ENCODE measurements around the gene CTSK. TPM values are rescaled to one million over a fixed set of nuclear protein-coding genes. Genes with fewer than 3 reads are reported as not detected.
A peak's percentile ranks its signal among the peaks of the same experiment; 100 is the strongest.
"Not testable (repeated sequence)": the region's sequence is repeated elsewhere in the genome, so short reads cannot be mapped to it uniquely, and the experiment has no call there.

The CTSK gene
- polyA plus RNA-seq, 4 donors, result 19.0 to 30.6 (median 25.3) TPM

- DNase-seq (ENCODE audit: low read depth in 4 of 4, low spot score in 3 of 4), result no peak
Observed at GRCh38 chr1:150807249-150808023, 624 bp downstream of the CTSK start.

GRCh38 chr1:150805899-150806298 is 2.2 kb downstream of the CTSK start:
- DNase-seq (ENCODE audit: low read depth in 4 of 4, low spot score in 3 of 4), result no peak

DNA sequence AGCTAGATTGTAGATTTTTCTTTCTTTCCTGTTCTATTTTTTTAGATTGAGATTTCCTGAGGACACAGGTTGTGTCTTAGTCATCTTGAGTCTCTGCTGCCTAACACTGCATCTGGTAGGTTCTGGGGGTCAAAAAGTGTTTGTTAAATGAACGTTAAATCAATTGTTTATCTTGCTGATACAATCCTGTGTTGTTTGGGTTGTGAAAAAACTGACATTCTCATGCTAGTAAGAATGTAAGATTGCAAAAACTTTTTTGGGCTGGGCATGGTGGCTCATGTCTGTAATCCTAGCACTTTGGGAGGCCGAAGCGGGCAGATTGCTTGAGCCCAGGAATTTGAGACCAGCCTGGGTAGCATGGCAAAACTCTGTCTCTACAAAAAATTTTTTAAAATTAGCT is 3.4 kb downstream of the CTSK start:
- DNase-seq (ENCODE audit: low read depth in 4 of 4, low spot score in 3 of 4), result no peak

GRCh38 chr1:150799089-150799488 is 9.0 kb downstream of the CTSK start:
- DNase-seq (ENCODE audit: low read depth in 4 of 4, low spot score in 3 of 4), result no peak

DNA sequence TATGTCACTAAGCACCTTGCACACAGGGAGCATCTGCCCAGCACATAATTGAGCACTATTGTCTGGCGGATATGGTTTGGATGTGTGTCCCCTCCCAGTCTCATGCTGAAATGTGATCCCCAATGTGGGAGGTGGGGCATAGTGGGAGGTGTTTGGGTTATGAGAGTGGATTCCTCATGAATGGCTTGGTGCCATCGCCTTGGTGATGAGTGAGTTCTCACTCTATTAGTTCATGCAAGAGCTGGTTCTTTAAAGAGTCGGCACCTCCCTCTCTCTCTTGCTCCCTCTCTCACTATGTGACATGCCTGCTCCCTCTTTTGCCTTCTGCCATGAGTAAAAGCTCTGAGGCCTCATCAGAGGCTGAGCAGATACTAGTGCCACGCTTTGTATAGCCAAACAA is 9.5 kb downstream of the CTSK start:
- no peak for DNase-seq (ENCODE audit: low read depth in 4 of 4, low spot score in 3 of 4)

GRCh38 chr1:150796374-150796773 is 11.7 kb downstream of the CTSK start:
- DNase-seq (ENCODE audit: low read depth in 4 of 4, low spot score in 3 of 4), result no peak

- DNase-seq (ENCODE audit: low read depth in 4 of 4, low spot score in 3 of 4), result not testable (repeated sequence)
Observed at GRCh38 chr1:150793778-150794177, 14.3 kb downstream of the CTSK start.

DNA sequence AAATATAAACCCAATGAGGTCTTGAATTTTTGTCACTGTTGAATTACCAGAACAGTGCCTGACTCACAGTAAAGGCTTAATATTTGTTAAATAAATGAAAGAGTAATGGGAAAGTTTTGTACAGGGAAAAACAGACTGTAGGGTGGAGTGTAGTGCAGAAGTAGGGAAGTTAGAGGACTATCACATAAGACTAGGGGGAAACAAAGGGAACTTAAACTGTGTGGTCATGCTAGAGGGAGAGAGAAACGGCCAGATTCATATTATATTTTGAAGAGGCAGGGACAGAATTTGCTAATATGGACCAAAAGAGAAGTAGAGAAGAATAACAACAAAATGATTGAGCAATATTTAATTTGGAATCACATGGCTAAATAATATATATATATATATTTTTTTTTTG is 14.8 kb downstream of the CTSK start:
- DNase-seq (ENCODE audit: low read depth in 4 of 4, low spot score in 3 of 4), result no peak

- DNase-seq (ENCODE audit: low read depth in 4 of 4, low spot score in 3 of 4), result no peak
Observed at GRCh38 chr1:150791585-150791984, 16.5 kb downstream of the CTSK start.

- no peak for DNase-seq (ENCODE audit: low read depth in 4 of 4, low spot score in 3 of 4)
Observed at GRCh38 chr1:150789396-150789795, 18.7 kb downstream of the CTSK start.

DNA sequence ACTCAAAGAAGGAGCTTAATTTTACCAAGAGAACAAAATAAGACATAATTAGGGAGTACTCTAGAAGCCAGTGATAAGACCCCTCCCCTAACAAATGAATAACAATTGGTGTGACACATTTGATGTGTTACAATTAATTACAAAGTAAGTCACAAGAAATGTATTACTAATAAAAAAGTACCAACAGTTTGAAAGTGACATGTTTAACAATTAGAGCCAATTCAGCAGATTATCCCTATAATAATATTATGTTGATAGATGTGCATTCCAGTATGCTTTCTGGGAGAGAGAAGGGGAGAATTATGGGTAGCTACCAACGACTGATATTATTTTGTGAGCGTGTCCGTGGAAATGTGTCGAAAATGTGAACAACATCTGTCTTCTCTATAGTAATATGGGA is 19.1 kb downstream of the CTSK start:
- DNase-seq (ENCODE audit: low read depth in 4 of 4, low spot score in 3 of 4), result no peak

- DNase-seq (ENCODE audit: low read depth in 4 of 4, low spot score in 3 of 4), result no peak
Observed at GRCh38 chr1:150787455-150787854, 20.6 kb downstream of the CTSK start.

DNA sequence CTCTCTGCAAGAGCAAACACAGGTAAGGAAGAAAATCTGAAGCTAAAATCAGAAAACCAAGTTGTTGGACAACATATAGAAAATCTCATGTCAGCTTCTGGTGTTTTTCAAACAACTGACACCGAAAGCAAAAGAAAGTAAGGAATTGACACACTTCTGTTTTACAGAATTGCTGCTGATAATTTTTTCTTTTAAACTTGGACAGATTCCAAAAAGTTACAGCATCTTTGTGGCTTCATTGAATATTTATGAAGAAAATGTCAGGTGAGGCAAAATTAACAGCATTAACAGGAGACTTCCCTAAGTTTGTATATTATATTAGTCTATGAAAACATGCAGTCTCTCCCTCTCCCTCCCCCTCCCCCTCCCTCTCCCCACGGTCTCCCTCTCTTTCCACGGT is 27.6 kb downstream of the CTSK start:
- DNase-seq (ENCODE audit: low read depth in 4 of 4, low spot score in 3 of 4), result no peak

- no peak for DNase-seq (ENCODE audit: low read depth in 4 of 4, low spot score in 3 of 4)
Observed at GRCh38 chr1:150778409-150778808, 29.7 kb downstream of the CTSK start.

DNA sequence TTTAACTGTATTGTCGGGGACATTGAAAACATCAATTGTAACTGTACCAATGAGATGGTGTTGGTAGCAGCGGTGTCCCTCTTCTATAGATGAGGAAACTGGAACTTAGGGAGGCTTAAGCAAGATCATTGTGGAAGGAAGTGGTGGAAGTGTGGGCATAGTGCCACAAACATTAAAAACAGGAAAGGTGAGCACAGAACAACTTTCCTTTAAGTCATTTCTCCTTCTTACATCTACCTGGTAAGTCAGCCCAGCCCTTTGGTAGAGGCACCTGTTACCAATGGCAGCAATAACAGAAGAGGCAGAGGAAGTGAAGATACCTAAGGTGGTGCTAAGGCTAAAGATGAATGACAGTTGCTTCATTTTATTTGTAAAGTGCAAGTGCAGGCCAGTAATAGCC is 30.5 kb downstream of the CTSK start:
- DNase-seq (ENCODE audit: low read depth in 4 of 4, low spot score in 3 of 4), result no peak

DNA sequence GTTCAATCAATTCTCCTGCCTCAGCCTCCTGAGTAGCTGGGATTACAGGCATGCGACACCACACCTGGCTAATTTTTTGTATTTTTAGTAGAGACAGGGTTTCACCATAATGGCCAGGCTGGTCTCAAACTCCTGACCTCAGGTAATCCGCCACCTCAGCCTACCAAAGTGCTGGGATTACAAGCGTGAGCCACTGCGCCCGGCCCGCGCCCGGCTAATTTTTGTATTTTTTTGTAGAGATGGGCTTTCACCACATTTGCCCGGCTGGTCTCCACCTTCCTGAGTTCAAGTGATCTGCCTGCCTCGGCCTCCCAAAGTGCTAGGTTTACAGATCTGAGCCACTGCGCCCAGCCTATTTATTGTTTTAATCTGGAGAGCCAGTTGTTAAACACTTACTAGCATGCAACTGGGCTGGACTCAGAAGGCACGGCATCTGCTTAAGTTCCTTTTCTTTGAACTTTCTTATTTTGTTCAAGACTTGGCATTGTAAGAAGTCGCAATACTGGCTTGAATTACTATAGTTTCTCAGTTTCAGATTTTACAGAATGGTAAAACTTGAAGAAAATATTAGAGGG is 32.0 kb downstream of the CTSK start:
- not testable (repeated sequence) for DNase-seq (ENCODE audit: low read depth in 4 of 4, low spot score in 3 of 4)

GRCh38 chr1:150775276-150775675 is 32.8 kb downstream of the CTSK start:
- no peak for DNase-seq (ENCODE audit: low read depth in 4 of 4, low spot score in 3 of 4)

DNA sequence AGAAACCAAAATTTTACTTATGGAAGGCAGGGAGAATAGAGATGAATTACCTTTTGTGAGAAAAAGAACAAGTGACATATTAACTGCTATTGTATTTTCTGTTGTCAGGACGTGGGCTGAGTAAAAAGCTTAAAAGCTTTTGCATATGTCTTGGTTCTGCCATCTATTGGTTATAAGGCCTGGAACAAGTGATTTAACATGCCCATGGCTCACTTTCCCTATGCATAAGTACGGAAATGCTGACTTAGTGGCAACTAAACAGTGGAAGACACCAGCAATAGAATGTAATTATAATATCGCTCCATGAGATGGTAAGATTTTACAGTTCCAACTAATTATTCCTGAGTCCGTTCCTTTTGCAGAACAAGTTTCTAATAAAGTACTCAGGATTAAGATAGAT is 35.7 kb downstream of the CTSK start:
- no peak for DNase-seq (ENCODE audit: low read depth in 4 of 4, low spot score in 3 of 4)

- not testable (repeated sequence) for DNase-seq (ENCODE audit: low read depth in 4 of 4, low spot score in 3 of 4)
Observed at GRCh38 chr1:150767704-150768103, 40.4 kb downstream of the CTSK start.

DNA sequence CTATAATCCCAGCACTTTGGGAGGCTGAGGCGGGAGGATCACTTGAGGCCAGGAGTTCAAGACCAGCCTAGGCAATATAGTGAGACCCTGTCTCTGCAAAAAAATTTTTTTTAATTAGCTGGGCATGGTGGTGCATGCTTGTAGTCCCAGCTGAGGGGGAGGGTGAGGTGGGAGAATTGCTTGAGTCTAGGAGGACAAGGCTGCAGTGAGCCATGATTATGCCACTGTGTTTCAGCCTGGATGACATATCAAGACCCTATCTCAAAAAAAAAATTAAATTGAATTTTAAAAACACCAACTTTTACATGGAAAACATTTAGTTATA is 42.1 kb downstream of the CTSK start:
- not testable (repeated sequence) for DNase-seq (ENCODE audit: low read depth in 4 of 4, low spot score in 3 of 4)

GRCh38 chr1:150765296-150765976 is 42.6 kb downstream of the CTSK start, which contains the start of gene CTSS:
TSS of gene CTSS (minus strand) at chr1:150765778. CDS start at chr1:150764763, 1,015 bp downstream.
- peak in 1 of 4 donors; percentile 20 for DNase-seq (ENCODE audit: low read depth in 4 of 4, low spot score in 3 of 4)

- DNase-seq (ENCODE audit: low read depth in 4 of 4, low spot score in 3 of 4), result no peak
Observed at GRCh38 chr1:150764617-150765101, 43.4 kb downstream of the CTSK start.
